GM13977 (cell line): Measurements from ENCODE around the gene FBXL7.

Source experiments
- DNase-seq: peaks from one replicate; pipeline ENCODE4 v3.0.0; 2012; ENCODE audit warnings: low spot score
- in situ Hi-C: fragments of 300-500 bp; cut with MboI; formaldehyde crosslinking; loops from one replicate; pipeline ENCODE4 v1.12.0; 2022; ENCODE audit warnings: low sequenced_read_pairs, low pct_unique_long_range_greater_than_20kb, mixed read lengths, inconsistent platforms; ENCODE audit not compliant: unreplicated experiment
- TF ChIP-seq, protein P1 (sequence below): IDR thresholded peaks from 2 replicates; pipeline ENCODE4 v1.5.1; 2012; ENCODE audit warnings: mild to moderate bottlenecking, control low read depth; ENCODE audit not compliant: insufficient read depth; ENCODE audit errors: extremely low read depth, missing control alignments

The FBXL7 gene

DNA sequence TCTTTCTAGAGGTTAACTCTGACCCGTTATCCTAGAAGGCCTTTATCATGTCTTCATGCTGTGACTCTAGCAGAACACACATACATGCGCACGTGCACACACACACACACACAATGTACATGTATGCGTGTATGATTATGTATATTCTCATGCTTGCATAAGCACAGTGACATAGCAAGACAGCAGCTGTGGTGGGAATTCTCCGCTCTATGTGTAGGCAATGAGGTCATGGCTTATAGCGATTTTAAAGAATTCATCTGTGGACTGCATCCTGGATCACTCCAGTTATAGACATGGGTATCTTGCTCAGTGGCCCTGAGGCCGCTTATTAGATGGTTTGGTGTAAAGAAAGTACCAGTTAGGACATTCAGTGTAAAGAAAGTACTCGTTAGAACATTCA lies 106.2 kb downstream of the FBXL7 start:
- TF ChIP-seq, protein P1, sequence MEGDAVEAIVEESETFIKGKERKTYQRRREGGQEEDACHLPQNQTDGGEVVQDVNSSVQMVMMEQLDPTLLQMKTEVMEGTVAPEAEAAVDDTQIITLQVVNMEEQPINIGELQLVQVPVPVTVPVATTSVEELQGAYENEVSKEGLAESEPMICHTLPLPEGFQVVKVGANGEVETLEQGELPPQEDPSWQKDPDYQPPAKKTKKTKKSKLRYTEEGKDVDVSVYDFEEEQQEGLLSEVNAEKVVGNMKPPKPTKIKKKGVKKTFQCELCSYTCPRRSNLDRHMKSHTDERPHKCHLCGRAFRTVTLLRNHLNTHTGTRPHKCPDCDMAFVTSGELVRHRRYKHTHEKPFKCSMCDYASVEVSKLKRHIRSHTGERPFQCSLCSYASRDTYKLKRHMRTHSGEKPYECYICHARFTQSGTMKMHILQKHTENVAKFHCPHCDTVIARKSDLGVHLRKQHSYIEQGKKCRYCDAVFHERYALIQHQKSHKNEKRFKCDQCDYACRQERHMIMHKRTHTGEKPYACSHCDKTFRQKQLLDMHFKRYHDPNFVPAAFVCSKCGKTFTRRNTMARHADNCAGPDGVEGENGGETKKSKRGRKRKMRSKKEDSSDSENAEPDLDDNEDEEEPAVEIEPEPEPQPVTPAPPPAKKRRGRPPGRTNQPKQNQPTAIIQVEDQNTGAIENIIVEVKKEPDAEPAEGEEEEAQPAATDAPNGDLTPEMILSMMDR = no peak
- in situ Hi-C loops = no loop called here
- DNase-seq = no peak

- TF ChIP-seq, protein P1 = no peak
- in situ Hi-C loops = no loop called here
- DNase-seq = no peak
These were observed 107.1 kb downstream of the FBXL7 start for GRCh38 chr5:15607076-15607475.

DNA sequence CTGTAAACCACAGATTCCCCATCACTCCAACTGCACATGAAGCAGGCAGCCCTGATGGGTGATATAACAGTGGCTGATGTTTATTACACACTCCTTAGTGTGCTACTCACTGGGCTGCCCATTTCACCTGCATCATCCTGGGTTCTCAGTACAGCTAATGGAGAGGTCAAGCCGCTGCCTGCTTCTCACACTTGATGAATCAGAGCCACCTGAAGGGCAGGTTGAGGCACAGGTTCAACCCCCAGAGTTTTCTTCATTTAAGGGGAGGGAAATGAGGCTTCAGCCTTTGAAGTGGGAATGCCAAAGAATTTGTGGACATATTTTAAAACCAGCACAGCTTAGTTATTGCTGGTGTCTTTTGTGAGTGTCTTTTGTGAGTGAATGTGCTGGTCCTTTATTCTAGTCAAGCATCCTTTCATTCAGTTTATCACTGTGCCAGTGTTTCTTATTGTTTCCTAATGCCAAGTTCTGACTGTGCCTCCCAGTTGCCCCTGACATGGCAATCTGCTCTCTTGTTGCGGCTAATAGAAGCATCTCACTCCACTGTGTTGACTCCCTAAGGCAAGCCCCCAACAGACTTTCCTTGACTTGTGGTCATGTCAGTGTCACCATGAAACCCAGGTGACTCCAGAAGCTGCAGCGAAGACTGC lies 109.2 kb downstream of the FBXL7 start:
- no peak for DNase-seq
- TF ChIP-seq, protein P1 = no peak
- in situ Hi-C loops = no loop called here

- no peak for DNase-seq
- in situ Hi-C loops = no loop called here
- TF ChIP-seq, protein P1 = no peak
These were observed 110.2 kb downstream of the FBXL7 start for GRCh38 chr5:15610216-15610615.

DNA sequence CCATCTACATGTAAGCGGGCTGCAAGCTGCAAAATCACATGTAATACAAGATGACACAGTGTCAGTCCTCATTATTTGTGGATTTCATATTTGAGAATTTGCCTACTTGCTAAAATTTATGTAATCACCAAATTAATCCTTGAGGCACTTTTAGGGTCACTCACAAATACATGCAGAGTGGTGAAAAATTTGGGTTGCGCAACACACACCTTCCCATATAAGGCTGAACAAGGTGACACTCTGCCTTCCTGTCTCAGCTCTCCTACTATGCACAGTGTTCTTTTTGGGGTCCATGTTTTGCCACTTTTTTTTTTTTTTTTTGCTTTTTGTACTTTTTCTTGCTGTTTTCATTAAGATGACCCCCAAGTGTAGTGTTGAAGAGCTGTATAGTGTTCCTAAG lies 111.0 kb downstream of the FBXL7 start:
- in situ Hi-C loops = no loop called here
- no peak for DNase-seq
- TF ChIP-seq, protein P1 = no peak

DNA sequence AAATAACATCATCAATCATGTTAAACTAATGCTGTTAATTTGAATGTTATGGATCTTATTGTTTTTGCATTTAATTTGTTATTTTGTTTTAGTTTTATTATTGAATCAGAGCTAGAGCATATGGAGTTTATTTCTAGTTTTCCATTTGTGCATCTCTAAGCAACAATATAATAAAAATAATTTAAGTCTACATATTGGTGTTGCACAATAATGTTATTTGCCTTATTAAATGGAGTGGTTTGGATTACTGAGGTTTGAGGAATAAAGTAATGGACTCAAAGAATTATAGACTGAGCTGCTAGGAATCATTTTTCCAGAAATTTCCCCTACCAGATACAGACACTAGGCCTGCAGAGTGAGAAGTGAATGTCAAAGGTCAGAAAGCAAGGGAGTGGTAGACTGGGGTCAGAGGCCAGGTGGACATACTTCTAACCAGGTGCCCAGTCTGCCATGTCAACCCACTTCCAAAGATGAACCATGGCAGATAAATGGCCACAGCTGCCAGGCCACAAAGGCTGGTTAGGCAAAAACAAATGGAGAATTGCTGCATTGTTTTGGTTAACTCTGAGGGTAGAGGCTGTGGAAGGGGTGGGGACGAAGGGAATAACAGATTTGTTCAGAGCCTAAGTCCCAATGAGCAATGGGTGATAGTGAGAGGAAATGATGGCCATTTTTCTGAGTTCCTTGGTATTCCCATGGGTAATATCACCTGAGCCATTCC lies 113.1 kb downstream of the FBXL7 start:
- no peak for DNase-seq
- TF ChIP-seq, protein P1 = no peak
- in situ Hi-C loops = no loop called here
